Neural cell (in vitro differentiated cells): ENCODE measurements around the gene MCAT.

Source experiments
- RAD21 ChIP-seq: fragments of 450-650 bp; conservative IDR thresholded peaks from 2 replicates; pipeline ENCODE4 v1.6.1; 2014; ENCODE audit warnings: antibody characterized with exemption, mild to moderate bottlenecking, moderate library complexity
- TAF1 ChIP-seq: IDR thresholded peaks from 2 replicates; pipeline ENCODE4 v1.6.1; 2012; ENCODE audit warnings: low read depth
- TF ChIP-seq, protein P1 (sequence below): fragments of 450-650 bp; IDR thresholded peaks from 2 replicates; pipeline ENCODE4 v1.5.1; 2014; ENCODE audit warnings: antibody characterized with exemption, mild to moderate bottlenecking, moderate library complexity; ENCODE audit not compliant: poor library complexity, severe bottlenecking

DNA sequence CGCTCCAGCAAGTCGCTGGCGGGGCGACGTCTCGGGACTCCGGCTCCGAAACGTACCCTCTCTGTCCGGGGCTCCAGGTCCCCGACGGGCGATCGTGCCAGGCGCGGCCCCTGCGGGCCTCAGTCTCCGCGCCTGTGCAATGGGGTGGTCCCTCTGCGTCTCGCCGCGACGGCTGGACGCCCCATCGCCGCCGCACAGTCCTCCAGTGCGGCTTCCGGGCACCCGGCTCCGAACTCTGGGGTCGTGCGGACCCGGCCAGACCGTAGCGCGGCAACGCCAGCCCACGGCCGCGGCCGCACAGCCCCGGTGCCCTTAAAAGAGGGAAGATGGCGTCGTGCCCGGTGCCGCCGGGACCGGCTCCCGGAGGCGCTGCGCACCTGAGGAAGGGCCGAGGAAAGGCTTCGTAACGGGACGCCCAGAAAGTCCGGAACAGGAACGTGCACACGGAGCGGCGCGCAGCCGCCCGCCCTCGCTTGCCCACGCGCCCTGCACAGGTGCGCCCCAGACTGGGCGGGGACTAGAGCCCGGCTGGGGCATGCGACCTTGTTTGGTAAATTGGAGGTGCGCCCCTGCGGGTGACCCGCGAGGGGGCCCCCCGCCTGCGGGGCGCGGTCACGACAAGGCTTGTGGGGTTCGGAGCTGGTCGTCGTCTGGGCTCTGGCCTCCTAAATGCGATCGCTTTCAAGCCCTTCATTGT lies 32.1 kb downstream of the MCAT start:
- TF ChIP-seq, protein P1, sequence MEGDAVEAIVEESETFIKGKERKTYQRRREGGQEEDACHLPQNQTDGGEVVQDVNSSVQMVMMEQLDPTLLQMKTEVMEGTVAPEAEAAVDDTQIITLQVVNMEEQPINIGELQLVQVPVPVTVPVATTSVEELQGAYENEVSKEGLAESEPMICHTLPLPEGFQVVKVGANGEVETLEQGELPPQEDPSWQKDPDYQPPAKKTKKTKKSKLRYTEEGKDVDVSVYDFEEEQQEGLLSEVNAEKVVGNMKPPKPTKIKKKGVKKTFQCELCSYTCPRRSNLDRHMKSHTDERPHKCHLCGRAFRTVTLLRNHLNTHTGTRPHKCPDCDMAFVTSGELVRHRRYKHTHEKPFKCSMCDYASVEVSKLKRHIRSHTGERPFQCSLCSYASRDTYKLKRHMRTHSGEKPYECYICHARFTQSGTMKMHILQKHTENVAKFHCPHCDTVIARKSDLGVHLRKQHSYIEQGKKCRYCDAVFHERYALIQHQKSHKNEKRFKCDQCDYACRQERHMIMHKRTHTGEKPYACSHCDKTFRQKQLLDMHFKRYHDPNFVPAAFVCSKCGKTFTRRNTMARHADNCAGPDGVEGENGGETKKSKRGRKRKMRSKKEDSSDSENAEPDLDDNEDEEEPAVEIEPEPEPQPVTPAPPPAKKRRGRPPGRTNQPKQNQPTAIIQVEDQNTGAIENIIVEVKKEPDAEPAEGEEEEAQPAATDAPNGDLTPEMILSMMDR: peak; percentile 15
- TF ChIP-seq TAF1 (no peak), RAD21 (no peak)
